ENCODE results near the gene KLHL4. TPM values are rescaled to one million over a fixed set of nuclear protein-coding genes. Genes with fewer than 3 reads are reported as not detected.

KLHL4 gene
- total and polyA plus RNA-seq, 2 experiments from 2014 or later: 27.5 to 32.6 TPM

DNA sequence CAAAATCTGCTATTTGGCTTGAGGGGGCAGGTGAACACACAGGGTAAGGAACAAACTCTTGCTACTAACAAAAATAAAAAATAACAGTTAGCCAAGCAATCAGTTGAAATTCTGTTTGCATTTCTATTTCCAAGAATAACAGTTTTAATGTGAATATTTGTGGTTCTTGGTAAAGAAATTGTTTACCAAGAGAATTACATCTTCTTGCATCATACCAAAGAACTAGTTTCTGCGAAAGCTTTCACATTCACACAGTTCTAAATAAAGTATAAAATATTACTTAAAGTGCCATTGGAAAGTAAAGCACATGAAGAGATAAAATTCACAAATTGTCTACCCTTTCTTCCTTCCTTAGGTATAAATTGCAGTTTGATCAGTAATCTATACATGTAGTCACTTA, 54.4 kb downstream of the KLHL4 start:
- no peak for TF ChIP-seq CTCF (IDR thresholded peaks at IDR 0.05; ENCODE audit: low read depth, low read length)
- no peaks in the 10 kb centered on the region for H3K27me3 ChIP-seq
- no peaks in the 10 kb centered on the region for H3K9me3 ChIP-seq (ENCODE audit: low read depth)
- no peaks in the 10 kb centered on the region for H3K36me3 ChIP-seq
- no peak overlapping the region for H3K4me3 ChIP-seq
- H3K4me1 ChIP-seq (ENCODE audit: low read depth): no peaks in the 10 kb centered on the region
- no peak overlapping the region for H3K27ac ChIP-seq
- DNase-seq (ENCODE audit: low read depth in 1 of 2, low spot score in 1 of 2): peak in 1 of 2 donors; percentile 26

DNA sequence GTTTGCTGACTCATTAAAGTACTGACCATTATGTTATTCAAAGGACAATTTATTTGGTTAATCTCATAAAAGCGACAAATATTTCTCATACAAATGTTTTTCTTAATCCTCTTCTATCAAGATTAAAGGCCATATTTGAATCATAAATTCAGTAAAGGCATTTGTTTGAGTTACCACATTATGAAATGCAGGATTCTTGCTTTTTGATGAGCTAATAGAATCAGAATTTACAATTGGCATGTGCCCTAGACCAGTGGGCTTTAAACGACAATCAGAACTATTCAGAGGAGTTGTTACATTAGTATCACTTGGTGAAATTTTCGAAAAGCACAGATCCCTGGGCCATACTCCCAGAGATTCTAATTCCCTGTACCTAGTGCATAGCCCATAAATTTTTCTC, 55.3 kb downstream of the KLHL4 start:
- no peak overlapping the region for H3K27ac ChIP-seq

DNA sequence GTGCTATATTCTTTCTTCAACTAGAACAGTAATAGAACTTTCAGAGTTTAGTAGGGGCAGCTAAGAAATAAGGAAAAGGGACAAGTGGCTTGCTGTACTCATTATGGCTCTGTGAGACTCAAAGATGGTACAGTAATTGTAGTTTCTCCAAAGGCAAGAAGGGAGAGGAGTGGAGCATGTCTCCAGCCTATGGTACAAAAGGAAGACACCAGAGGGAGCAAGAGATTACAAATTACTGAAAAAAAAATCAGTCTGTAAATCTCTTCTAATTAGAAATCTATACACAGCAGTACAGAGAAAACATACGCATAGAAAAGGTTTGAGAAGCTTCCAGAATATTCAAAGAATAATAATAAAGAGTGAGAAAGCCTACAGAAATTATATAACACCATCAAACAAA, 61.4 kb downstream of the KLHL4 start:
- Histone ChIP-seq H3K4me1 (ENCODE audit: low read depth) (no peaks in the 10 kb centered on the region), H3K27me3 (no peaks in the 10 kb centered on the region), H3K27ac (peak overlapping the region; percentile 9), H3K9me3 (ENCODE audit: low read depth) (no peaks in the 10 kb centered on the region), H3K36me3 (no peaks in the 10 kb centered on the region), H3K4me3 (no peak overlapping the region)
- DNase-seq (ENCODE audit: low read depth in 1 of 2, low spot score in 1 of 2): peak in 1 of 2 donors; percentile 30
- peak; percentile 29 for TF ChIP-seq CTCF (IDR thresholded peaks at IDR 0.05; ENCODE audit: low read depth, low read length)

More for the DNA sequence above, 55.3 kb downstream of the KLHL4 start:
- peak in 1 of 2 donors; percentile 53 for DNase-seq (ENCODE audit: low read depth in 1 of 2, low spot score in 1 of 2)
- no peak for TF ChIP-seq CTCF (IDR thresholded peaks at IDR 0.05; ENCODE audit: low read depth, low read length)
- Histone ChIP-seq H3K9me3 (ENCODE audit: low read depth) (no peaks in the 10 kb centered on the region), H3K36me3 (no peaks in the 10 kb centered on the region), H3K27me3 (no peaks in the 10 kb centered on the region), H3K4me1 (ENCODE audit: low read depth) (no peaks in the 10 kb centered on the region), H3K4me3 (no peak overlapping the region)

DNA sequence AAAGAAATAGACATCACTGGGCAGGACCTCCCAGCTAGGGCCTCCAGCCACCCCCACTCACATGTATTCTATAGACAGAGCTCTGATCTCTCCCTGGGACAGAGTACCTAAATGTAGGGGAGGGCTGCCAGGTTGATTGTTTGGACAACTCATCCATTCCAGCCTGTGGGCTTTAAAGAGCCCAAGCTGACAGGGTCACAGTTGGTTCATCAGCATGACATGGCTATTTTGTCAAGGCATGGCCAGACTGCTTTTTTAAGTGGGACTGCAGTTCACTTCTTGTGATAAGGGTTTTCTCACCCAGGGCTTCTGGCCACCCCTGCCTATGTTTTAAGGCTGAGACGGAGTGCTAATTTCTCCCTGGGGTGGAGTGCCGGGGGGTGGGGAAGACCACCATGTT, 63.3 kb downstream of the KLHL4 start:
- no peak for TF ChIP-seq CTCF (IDR thresholded peaks at IDR 0.05; ENCODE audit: low read depth, low read length)
- Histone ChIP-seq H3K9me3 (ENCODE audit: low read depth) (no peaks in the 10 kb centered on the region), H3K4me1 (ENCODE audit: low read depth) (no peaks in the 10 kb centered on the region), H3K27ac (no peak overlapping the region), H3K27me3 (no peaks in the 10 kb centered on the region), H3K36me3 (no peaks in the 10 kb centered on the region), H3K4me3 (no peak overlapping the region)
- DNase-seq (ENCODE audit: low read depth in 1 of 2, low spot score in 1 of 2): peak in 1 of 2 donors; percentile 2

- TF ChIP-seq CTCF (IDR thresholded peaks at IDR 0.05; ENCODE audit: low read depth, low read length): no peak
- Histone ChIP-seq H3K27me3 (no peaks in the 10 kb centered on the region), H3K27ac (no peak overlapping the region), H3K4me1 (ENCODE audit: low read depth) (no peaks in the 10 kb centered on the region), H3K9me3 (ENCODE audit: low read depth) (no peaks in the 10 kb centered on the region), H3K36me3 (no peaks in the 10 kb centered on the region), H3K4me3 (no peak overlapping the region)
- peak in 1 of 2 donors; percentile 24 for DNase-seq (ENCODE audit: low read depth in 1 of 2, low spot score in 1 of 2)
These were observed 64.9 kb downstream of the KLHL4 start for GRCh38 chrX:87582453-87582852.

- Histone ChIP-seq H3K4me3 (no peak overlapping the region), H3K4me1 (ENCODE audit: low read depth) (no peaks in the 10 kb centered on the region), H3K27ac (no peak overlapping the region), H3K36me3 (no peaks in the 10 kb centered on the region), H3K9me3 (ENCODE audit: low read depth) (no peaks in the 10 kb centered on the region), H3K27me3 (no peaks in the 10 kb centered on the region)
- peak; percentile 36 to 40 for DNase-seq (ENCODE audit: low read depth in 1 of 2, low spot score in 1 of 2)
- TF ChIP-seq CTCF (IDR thresholded peaks at IDR 0.05; ENCODE audit: low read depth, low read length): peak; percentile 37
These were observed 66.1 kb downstream of the KLHL4 start for GRCh38 chrX:87583679-87584078.
